Smooth muscle cell (in vitro differentiated cells): Measurements from ENCODE around the gene PPT2. TPM values are rescaled to one million over a fixed set of nuclear protein-coding genes. Genes with fewer than 3 reads are reported as not detected.

Experiments used
- DNase-seq: peaks from one replicate; lab custom pipeline; 2025; ENCODE audit not compliant: unreplicated experiment; lab: John Stamatoyannopoulos, UW
- H2AFZ ChIP-seq: fragments of 200-600 bp; sonication (generic); 2 replicates; pipeline ENCODE4 v1.6.0; 2016; ENCODE audit warnings: antibody characterized with exemption, low read depth, mild to moderate bottlenecking
- H3F3A ChIP-seq: fragments of 200-600 bp; sonication (generic); 2 replicates; pipeline ENCODE4 v1.6.0; 2017; ENCODE audit warnings: antibody characterized with exemption, low read depth
- H3K27ac ChIP-seq: fragments of 200-600 bp; sonication (generic); 2 replicates; pipeline ENCODE4 v1.5.1; 2016; ENCODE audit warnings: low read depth, mild to moderate bottlenecking
- H3K27me3 ChIP-seq: fragments of 200-600 bp; sonication (generic); 2 replicates; pipeline ENCODE4 v1.6.1; 2016; ENCODE audit warnings: low read depth, mild to moderate bottlenecking
- H3K36me3 ChIP-seq: fragments of 200-600 bp; sonication (generic); 2 replicates; pipeline ENCODE4 v1.5.1; 2016; ENCODE audit warnings: low read depth
- H3K4me1 ChIP-seq: fragments of 200-600 bp; sonication (generic); 2 replicates; pipeline ENCODE4 v1.5.1; 2016; ENCODE audit warnings: low read depth
- H3K4me2 ChIP-seq: fragments of 200-600 bp; sonication (generic); 2 replicates; pipeline ENCODE4 v1.6.0; 2016; ENCODE audit warnings: mild to moderate bottlenecking
- H3K4me3 ChIP-seq: fragments of 200-600 bp; sonication (generic); 2 replicates; pipeline ENCODE4 v1.5.1; 2016; ENCODE audit warnings: mild to moderate bottlenecking
- H3K79me2 ChIP-seq: fragments of 200-600 bp; sonication (generic); 2 replicates; pipeline ENCODE4 v1.6.0; 2016; ENCODE audit warnings: low read depth, mild to moderate bottlenecking
- H3K9ac ChIP-seq: fragments of 200-600 bp; sonication (generic); 2 replicates; pipeline ENCODE4 v1.6.0; 2016; ENCODE audit warnings: low read depth
- H3K9me3 ChIP-seq: fragments of 200-600 bp; sonication (generic); replicated peaks from 2 replicates; pipeline ENCODE4 v1.5.1; 2016; ENCODE audit warnings: low read depth
- H4K20me1 ChIP-seq: fragments of 200-600 bp; sonication (generic); 2 replicates; pipeline ENCODE4 v1.6.0; 2016; ENCODE audit warnings: low read depth
- CTCF ChIP-seq: fragments of 200-600 bp; sonication (generic); IDR thresholded peaks from 2 replicates; pipeline ENCODE4 v1.5.1; 2017; ENCODE audit warnings: borderline replicate concordance, mild to moderate bottlenecking, antibody characterized with exemption; ENCODE audit not compliant: insufficient read depth, poor library complexity, severe bottlenecking
- WGBS: methylation state at CpG from one replicate; pipeline ENCODE4 v1.1.7; 2016; ENCODE audit warnings: low lambda C conversion rate; 5-methylcytosine and 5-hydroxymethylcytosine counted together
- polyA plus RNA-seq: library from polyadenylated mRNA; unstranded; fragments of >200 nt; fragmentation: Nextera tagmentation; extraction: Ambion mirVana; gene quantifications from 2 replicates; pipeline ENCODE4 v1.2.1, GENCODE V29; 2016
- total RNA-seq: library from RNA; depleted of rRNA; stranded (reverse); fragments of >200 nt; gene quantifications from 2 replicates; pipeline ENCODE4 v1.2.3, GENCODE V29; 2014

The PPT2 gene
- total and polyA plus RNA-seq, 2 experiments from 2014 or later = 15.7 to 17.5 TPM

DNA sequence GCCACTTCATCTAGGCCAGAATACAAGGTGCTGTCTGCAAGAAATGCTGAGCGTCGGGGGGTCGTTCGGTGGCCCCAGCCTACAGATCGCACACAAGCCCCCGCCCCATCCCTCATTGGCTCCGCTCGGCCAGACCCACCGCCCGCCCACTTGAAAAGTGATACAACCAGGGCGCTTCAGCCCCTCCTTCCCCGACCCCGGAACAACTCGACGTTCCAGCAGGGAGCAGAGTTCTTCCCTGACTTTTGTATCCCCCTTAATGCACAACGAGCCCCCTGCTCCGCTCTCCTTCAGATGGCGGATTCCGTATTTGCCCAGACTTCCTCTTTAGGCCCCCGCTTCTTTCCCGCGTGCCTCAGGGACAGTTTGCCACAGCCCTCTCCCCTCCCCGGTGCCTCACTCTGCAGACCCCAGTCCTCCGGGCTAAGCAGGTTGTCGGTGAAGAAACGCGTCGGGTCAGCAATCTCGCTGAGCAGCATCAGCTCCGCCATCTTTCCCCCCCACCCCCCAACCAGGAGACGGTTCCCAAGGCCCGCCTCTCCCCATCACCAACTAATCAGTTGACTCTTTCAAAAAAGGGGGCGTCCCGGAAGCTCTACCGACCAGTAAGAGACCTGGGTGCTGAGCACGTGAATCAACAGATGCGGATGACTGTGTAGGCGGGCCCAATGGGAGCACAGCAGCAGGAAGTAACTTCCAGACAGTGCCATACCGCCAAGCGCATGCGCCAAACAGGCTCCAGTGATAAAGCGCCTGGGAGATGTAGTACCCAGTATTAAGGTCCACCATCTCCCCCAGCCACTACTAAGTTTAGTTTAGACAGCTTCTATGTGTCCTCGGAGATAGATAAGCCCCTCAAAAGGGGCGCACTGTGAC is 26.0 kb upstream of the PPT2 start, which contains the start of gene ATF6B:
ATF6B (minus strand) TSS at position 530 of the 876 bp plus-strand sequence; CDS start at position 491, 39 bp downstream.
- 1% methylated on average over 35 of the region's 44 CpGs for WGBS
- peak within 1 kb of the TSS; percentile 99 for H3K4me2 ChIP-seq
- peaks cover 25% of the 10 kb centered on the region for H3K79me2 ChIP-seq
- H3K4me1 ChIP-seq = peaks cover 21% of the 10 kb centered on the region
- TF ChIP-seq CTCF = no peak
- H3K9me3 ChIP-seq = no peaks in the 10 kb centered on the region
- H3F3A ChIP-seq = peaks cover 4% of the 10 kb centered on the region
- H3K9ac ChIP-seq = peak within 1 kb of the TSS; percentile 98
- H3K36me3 ChIP-seq = peaks cover 3% of the 10 kb centered on the region
- DNase-seq = peak; percentile 80
- H3K27ac ChIP-seq = peak within 1 kb of the TSS; percentile 95
- peak within 1 kb of the TSS; percentile 99 for H3K4me3 ChIP-seq
- peak within 1 kb of the TSS; percentile 99 for H2AFZ ChIP-seq
- no peaks in the 10 kb centered on the region for H4K20me1 ChIP-seq
- no peaks in the 10 kb centered on the region for H3K27me3 ChIP-seq

GRCh38 chr6:32128751-32129296 is 25.1 kb upstream of the PPT2 start:
- H3K9me3 ChIP-seq = no peaks in the 10 kb centered on the region
- H3K4me2 ChIP-seq = peak overlapping the region; percentile 99
- no peaks in the 10 kb centered on the region for H3K27me3 ChIP-seq
- H3K27ac ChIP-seq = peak overlapping the region; percentile 80
- H3K9ac ChIP-seq = peak overlapping the region; percentile 91
- WGBS = 93% methylated on average over 13 of the region's 13 CpGs
- H3K36me3 ChIP-seq = peaks cover 3% of the 10 kb centered on the region
- no peak overlapping the region for H2AFZ ChIP-seq
- no peak for TF ChIP-seq CTCF
- peaks cover 21% of the 10 kb centered on the region for H3K4me1 ChIP-seq
- no peaks in the 10 kb centered on the region for H4K20me1 ChIP-seq
- H3K4me3 ChIP-seq = peak overlapping the region; percentile 95
- H3F3A ChIP-seq = peaks cover 4% of the 10 kb centered on the region
- no peak for DNase-seq
- peaks cover 25% of the 10 kb centered on the region for H3K79me2 ChIP-seq

DNA sequence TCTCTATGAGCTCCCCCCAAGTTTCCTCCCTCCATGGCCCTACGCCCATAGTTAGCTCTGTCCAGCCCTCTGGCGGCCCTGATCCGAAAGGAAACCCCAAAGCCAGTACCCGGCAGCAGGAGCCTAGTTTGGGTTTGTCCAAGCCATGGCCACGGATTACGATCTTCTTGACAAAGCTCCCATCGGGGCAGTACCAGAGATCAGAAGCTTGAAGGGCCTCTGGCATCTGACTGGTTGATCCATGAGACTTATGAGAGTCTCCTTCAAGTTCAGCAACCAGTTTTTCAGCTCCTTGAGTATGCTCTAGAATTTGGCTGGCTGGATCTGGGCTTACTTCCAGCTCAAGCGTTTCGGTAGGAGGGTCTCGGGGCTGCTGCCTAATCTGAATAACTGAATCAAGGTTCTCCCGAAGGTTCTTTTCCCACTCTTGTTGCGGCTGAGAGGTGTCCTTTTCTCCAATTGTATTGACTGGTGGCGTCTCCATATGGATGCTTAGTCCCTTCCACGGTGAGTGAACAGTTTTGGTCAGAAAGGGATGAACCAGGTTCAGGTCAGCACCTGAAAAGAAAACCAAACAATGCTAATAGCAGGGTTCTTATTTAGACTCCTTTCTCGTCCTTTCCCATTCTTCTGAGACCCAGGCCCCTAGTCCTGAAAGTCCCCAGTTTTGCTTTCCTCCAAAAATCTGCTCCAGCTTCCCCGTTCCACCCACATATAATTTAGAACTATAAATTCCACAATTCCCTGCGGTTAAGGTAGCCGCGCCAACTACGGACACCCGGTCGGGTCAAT is 24.4 kb upstream of the PPT2 start:
- Histone ChIP-seq H3K9ac (peak overlapping the region; percentile 91), H3K79me2 (peaks cover 25% of the 10 kb centered on the region), H3K4me3 (peak overlapping the region; percentile 95), H4K20me1 (no peaks in the 10 kb centered on the region), H3K4me2 (peak overlapping the region; percentile 99), H3K27me3 (no peaks in the 10 kb centered on the region), H3K9me3 (no peaks in the 10 kb centered on the region), H3K36me3 (peaks cover 3% of the 10 kb centered on the region), H3K27ac (peak overlapping the region; percentile 80), H2AFZ (peak overlapping the region; percentile 93), H3F3A (peaks cover 4% of the 10 kb centered on the region), H3K4me1 (peaks cover 21% of the 10 kb centered on the region)
- 44% methylated on average over 22 of the region's 22 CpGs for WGBS
- DNase-seq = no peak
- no peak for TF ChIP-seq CTCF
